HG03175 (cell line): Measurements from ENCODE around the gene GNAQ.
"Not testable (repeated sequence)": the region's sequence is repeated elsewhere in the genome, so short reads cannot be mapped to it uniquely, and the experiment has no call there.

Source experiments
- ATAC-seq: cut with Tn5 transposase; IDR thresholded peaks from one replicate; pipeline ENCODE4 v1.9.1; 2021; ENCODE audit warnings: mild to moderate bottlenecking, moderate library complexity; ENCODE audit not compliant: unreplicated experiment

The GNAQ gene

GRCh38 chr9:78031444-78031892, at the start of gene GNAQ:
Gene GNAQ, minus strand, starts transcription at chr9:78031811. Its CDS starts 576 bp downstream, at chr9:78031235.
- no peak for ATAC-seq

- ATAC-seq: no peak
These were observed 43.0 kb upstream of the GNAQ start for GRCh38 chr9:78074385-78075291.

GRCh38 chr9:78073722-78074121, 42.1 kb upstream of the GNAQ start:
- no peak for ATAC-seq

GRCh38 chr9:78072586-78073199, 41.1 kb upstream of the GNAQ start:
- no peak for ATAC-seq

GRCh38 chr9:78070521-78070920, 38.9 kb upstream of the GNAQ start:
- no peak for ATAC-seq

- ATAC-seq: no peak
These were observed 32.5 kb upstream of the GNAQ start for GRCh38 chr9:78064075-78064474.

- no peak for ATAC-seq
These were observed 31.1 kb upstream of the GNAQ start for GRCh38 chr9:78062710-78063109.

GRCh38 chr9:78054218-78054617, 22.6 kb upstream of the GNAQ start:
- not testable (repeated sequence) for ATAC-seq

- ATAC-seq: no peak
These were observed 22.0 kb upstream of the GNAQ start for GRCh38 chr9:78053627-78054026.

GRCh38 chr9:78050421-78050820, 18.8 kb upstream of the GNAQ start:
- ATAC-seq: no peak

GRCh38 chr9:78049484-78049883, 17.9 kb upstream of the GNAQ start:
- no peak for ATAC-seq

GRCh38 chr9:78047106-78047505, 15.5 kb upstream of the GNAQ start:
- no peak for ATAC-seq

GRCh38 chr9:78046112-78046511, 14.5 kb upstream of the GNAQ start:
- no peak for ATAC-seq

GRCh38 chr9:78044886-78045285, 13.3 kb upstream of the GNAQ start:
- ATAC-seq: no peak

GRCh38 chr9:78044189-78044588, 12.6 kb upstream of the GNAQ start:
- ATAC-seq: no peak

- ATAC-seq: no peak
These were observed 10.4 kb upstream of the GNAQ start for GRCh38 chr9:78041971-78042370.

- no peak for ATAC-seq
These were observed 9.1 kb upstream of the GNAQ start for GRCh38 chr9:78040726-78041125.

- ATAC-seq: no peak
These were observed 7.1 kb upstream of the GNAQ start for GRCh38 chr9:78038620-78039300.

- no peak for ATAC-seq
These were observed 3.9 kb upstream of the GNAQ start for GRCh38 chr9:78035383-78035993.

- ATAC-seq: no peak
These were observed 2.3 kb upstream of the GNAQ start for GRCh38 chr9:78033870-78034269.
